HG02852 (cell line): Measurements from ENCODE around the gene OR52L1.
"Not testable (repeated sequence)": the region's sequence is repeated elsewhere in the genome, so short reads cannot be mapped to it uniquely, and the experiment has no call there.

Experiments
- ATAC-seq: cut with Tn5 transposase; IDR thresholded peaks from one replicate; pipeline ENCODE4 v1.9.1; 2021; ENCODE audit warnings: mild to moderate bottlenecking, moderate library complexity; ENCODE audit not compliant: unreplicated experiment

OR52L1 gene

GRCh38 chr11:5986885-5987284, at the start of gene OR52L1:
Gene OR52L1 (minus strand): TSS chr11:5986985. CDS start chr11:5986930, 55 bp downstream.
- no peak for ATAC-seq

GRCh38 chr11:6030708-6031405, 44.1 kb upstream of the OR52L1 start, which contains the start of gene OR56A1:
Gene OR56A1 (minus strand): TSS chr11:6030758. CDS start chr11:6027692, 3,066 bp downstream.
- no peak for ATAC-seq

GRCh38 chr11:6027501-6027900, 40.7 kb upstream of the OR52L1 start:
- no peak for ATAC-seq

- no peak for ATAC-seq
Measured at GRCh38 chr11:6025056-6025455, 38.3 kb upstream of the OR52L1 start.

GRCh38 chr11:6022956-6023355, 36.2 kb upstream of the OR52L1 start:
- ATAC-seq: no peak

- no peak for ATAC-seq
Measured at GRCh38 chr11:6013042-6013441, 26.3 kb upstream of the OR52L1 start.

GRCh38 chr11:6012035-6012668, 25.4 kb upstream of the OR52L1 start:
- no peak for ATAC-seq

GRCh38 chr11:6006846-6007245, 20.1 kb upstream of the OR52L1 start, which contains the start of gene OR56A4:
Gene OR56A4 (minus strand): TSS chr11:6006946. CDS start chr11:6002992, 3,954 bp downstream.
- no peak for ATAC-seq

GRCh38 chr11:6006395-6006794, 19.6 kb upstream of the OR52L1 start:
- no peak for ATAC-seq

- no peak for ATAC-seq
Measured at GRCh38 chr11:6002202-6002699, 15.5 kb upstream of the OR52L1 start.

GRCh38 chr11:5994791-5995190, 8.0 kb upstream of the OR52L1 start:
- no peak for ATAC-seq

- ATAC-seq: no peak
Measured at GRCh38 chr11:5992604-5993251, 5.9 kb upstream of the OR52L1 start.

GRCh38 chr11:5992150-5992549, 5.4 kb upstream of the OR52L1 start:
- ATAC-seq: no peak

- no peak for ATAC-seq
Measured at GRCh38 chr11:5989203-5989602, 2.4 kb upstream of the OR52L1 start.

- ATAC-seq: no peak
Measured at GRCh38 chr11:5983443-5983842, 3.3 kb downstream of the OR52L1 start.

- ATAC-seq: no peak
Measured at GRCh38 chr11:5973530-5973929, 13.3 kb downstream of the OR52L1 start.

GRCh38 chr11:5968394-5968793, 18.4 kb downstream of the OR52L1 start, which contains the start of gene OR56A5:
Gene OR56A5 (minus strand): TSS chr11:5968494. CDS start chr11:5968494, 0 bp downstream.
- no peak for ATAC-seq

GRCh38 chr11:5967708-5968107, 19.1 kb downstream of the OR52L1 start:
- no peak for ATAC-seq

- no peak for ATAC-seq
Measured at GRCh38 chr11:5966958-5967357, 19.8 kb downstream of the OR52L1 start.

GRCh38 chr11:5960704-5961320, 26.0 kb downstream of the OR52L1 start:
- not testable (repeated sequence) for ATAC-seq

GRCh38 chr11:5955586-5955985, 31.2 kb downstream of the OR52L1 start:
- ATAC-seq: no peak
